ENCODE results near the gene RAPGEF4.

DNA sequence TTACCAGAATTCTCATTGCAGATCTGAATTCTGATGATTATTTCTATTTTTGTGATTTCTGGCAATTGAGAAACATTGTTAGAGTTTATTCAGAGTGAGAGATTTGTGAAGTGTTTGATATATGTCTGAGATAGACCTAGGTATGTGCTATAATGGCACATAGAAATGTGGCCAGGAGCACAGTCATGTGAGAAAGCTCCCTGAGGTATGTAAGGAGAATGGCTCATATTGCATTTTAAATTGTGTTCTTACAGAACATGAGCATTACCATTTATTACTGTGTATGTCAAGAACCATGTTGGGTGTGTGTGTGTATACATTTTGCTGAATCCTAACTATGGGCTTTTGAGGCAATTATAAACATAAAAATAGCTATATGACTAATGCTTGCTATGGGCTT lies 101.2 kb downstream of the RAPGEF4 start:
- TF ChIP-seq, protein P1, sequence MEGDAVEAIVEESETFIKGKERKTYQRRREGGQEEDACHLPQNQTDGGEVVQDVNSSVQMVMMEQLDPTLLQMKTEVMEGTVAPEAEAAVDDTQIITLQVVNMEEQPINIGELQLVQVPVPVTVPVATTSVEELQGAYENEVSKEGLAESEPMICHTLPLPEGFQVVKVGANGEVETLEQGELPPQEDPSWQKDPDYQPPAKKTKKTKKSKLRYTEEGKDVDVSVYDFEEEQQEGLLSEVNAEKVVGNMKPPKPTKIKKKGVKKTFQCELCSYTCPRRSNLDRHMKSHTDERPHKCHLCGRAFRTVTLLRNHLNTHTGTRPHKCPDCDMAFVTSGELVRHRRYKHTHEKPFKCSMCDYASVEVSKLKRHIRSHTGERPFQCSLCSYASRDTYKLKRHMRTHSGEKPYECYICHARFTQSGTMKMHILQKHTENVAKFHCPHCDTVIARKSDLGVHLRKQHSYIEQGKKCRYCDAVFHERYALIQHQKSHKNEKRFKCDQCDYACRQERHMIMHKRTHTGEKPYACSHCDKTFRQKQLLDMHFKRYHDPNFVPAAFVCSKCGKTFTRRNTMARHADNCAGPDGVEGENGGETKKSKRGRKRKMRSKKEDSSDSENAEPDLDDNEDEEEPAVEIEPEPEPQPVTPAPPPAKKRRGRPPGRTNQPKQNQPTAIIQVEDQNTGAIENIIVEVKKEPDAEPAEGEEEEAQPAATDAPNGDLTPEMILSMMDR (IDR thresholded peaks at IDR 0.05): no peak
- TF ChIP-seq POLR2AphosphoS5 (IDR thresholded peaks at IDR 0.05; ENCODE audit: low read depth, low read length) (no peak), SIN3A (IDR thresholded peaks at IDR 0.05; ENCODE audit: borderline replicate concordance, insufficient read depth, low read depth, low read length) (no peak), TCF7L2 (IDR thresholded peaks at IDR 0.05; ENCODE audit: low read depth, low read length) (no peak)

Data from Panc1 (cell line).